ENCODE measurements around the gene PLA2G15. TPM values are rescaled to one million over a fixed set of nuclear protein-coding genes. Genes with fewer than 3 reads are reported as not detected.

The PLA2G15 gene
- total RNA-seq, 6 experiments from 2014 or later: 40.1 to 47.4 (median 44.4) TPM

- Mint-ChIP-seq H3K27ac (peak overlapping the region; percentile 81), H3K27me3 (ENCODE audit: insufficient read depth) (no peaks in the 10 kb centered on the region), H3K36me3 (ENCODE audit: low read depth) (peaks cover 37% of the 10 kb centered on the region), H3K4me1 (ENCODE audit: low read depth) (peaks cover 48% of the 10 kb centered on the region), H3K4me3 (peak overlapping the region; percentile 43), H3K9me3 (no peaks in the 10 kb centered on the region)
- DNase-seq: no peak
- no peak for TF ChIP-seq CTCF (IDR thresholded peaks at IDR 0.05)
Observed at GRCh38 chr16:68299571-68300453, 54.6 kb downstream of the PLA2G15 start.

GRCh38 chr16:68300734-68301459, 55.7 kb downstream of the PLA2G15 start:
- H3K4me3 Mint-ChIP-seq: no peak overlapping the region
- no peaks in the 10 kb centered on the region for H3K27me3 Mint-ChIP-seq (ENCODE audit: insufficient read depth)
- DNase-seq: no peak
- peaks cover 48% of the 10 kb centered on the region for H3K4me1 Mint-ChIP-seq (ENCODE audit: low read depth)
- peak overlapping the region; percentile 60 for H3K27ac Mint-ChIP-seq
- H3K9me3 Mint-ChIP-seq: no peaks in the 10 kb centered on the region
- TF ChIP-seq CTCF (IDR thresholded peaks at IDR 0.05): no peak
- peaks cover 37% of the 10 kb centered on the region for H3K36me3 Mint-ChIP-seq (ENCODE audit: low read depth)

GRCh38 chr16:68306633-68307032, 61.5 kb downstream of the PLA2G15 start:
- Mint-ChIP-seq H3K36me3 (ENCODE audit: low read depth) (peaks cover 23% of the 10 kb centered on the region), H3K9me3 (no peaks in the 10 kb centered on the region), H3K4me1 (ENCODE audit: low read depth) (peaks cover 17% of the 10 kb centered on the region), H3K4me3 (no peak overlapping the region), H3K27ac (no peak overlapping the region), H3K27me3 (ENCODE audit: insufficient read depth) (peaks cover 3% of the 10 kb centered on the region; the same call in 1 of the 2 replicates)
- no peak for TF ChIP-seq CTCF (IDR thresholded peaks at IDR 0.05)
- DNase-seq: no peak

GRCh38 chr16:68309799-68310198, 64.6 kb downstream of the PLA2G15 start:
- H3K9me3 Mint-ChIP-seq: no peaks in the 10 kb centered on the region

GRCh38 chr16:68310437-68310773, 65.2 kb downstream of the PLA2G15 start:
- Mint-ChIP-seq H3K27me3 (ENCODE audit: insufficient read depth) (peaks cover 3% of the 10 kb centered on the region), H3K9me3 (no peaks in the 10 kb centered on the region), H3K27ac (peak overlapping the region; percentile 92), H3K36me3 (ENCODE audit: low read depth) (peaks cover 20% of the 10 kb centered on the region), H3K4me3 (peak overlapping the region; percentile 88), H3K4me1 (ENCODE audit: low read depth) (peaks cover 25% of the 10 kb centered on the region)
- no peak for TF ChIP-seq CTCF (IDR thresholded peaks at IDR 0.05)
- no peak for DNase-seq

More at GRCh38 chr16:68309799-68310198, 64.6 kb downstream of the PLA2G15 start:
- no peak for TF ChIP-seq CTCF (IDR thresholded peaks at IDR 0.05)
- Mint-ChIP-seq H3K27me3 (ENCODE audit: insufficient read depth) (peaks cover 3% of the 10 kb centered on the region; the same call in 1 of the 2 replicates), H3K4me1 (ENCODE audit: low read depth) (peaks cover 25% of the 10 kb centered on the region), H3K27ac (peak overlapping the region; percentile 92), H3K4me3 (peak overlapping the region; percentile 88), H3K36me3 (ENCODE audit: low read depth) (peaks cover 20% of the 10 kb centered on the region)
- DNase-seq: no peak

Small RNA genes within 50 kb of the gene (microRNA-seq; reads per million reads assigned to microRNA genes)
- gene MIR6773: not detected

Other genes with a start within 250 kb of the PLA2G15 start
- gene DPEP2, start 245.9 kb upstream of the PLA2G15 start, total RNA-seq (2021; fragmentation: NEBNext Ultra II Directional; extraction: Animal tissue kit (Norgen Biotek cat#: 25700)): not detected
- not detected for gene DPEP2NB, start 229.5 kb upstream of the PLA2G15 start, total RNA-seq (2021; fragmentation: NEBNext Ultra II Directional; extraction: Animal tissue kit (Norgen Biotek cat#: 25700))
- 1 to 10 TPM; 7.2 to 8.5 (median 8.2) TPM for gene DDX28, start 222.1 kb upstream of the PLA2G15 start, total RNA-seq (2021; fragmentation: NEBNext Ultra II Directional; extraction: Animal tissue kit (Norgen Biotek cat#: 25700))
- gene DUS2, start 222.1 kb upstream of the PLA2G15 start, total RNA-seq (2021; fragmentation: NEBNext Ultra II Directional; extraction: Animal tissue kit (Norgen Biotek cat#: 25700)): 10 to 100 TPM; 13.3 to 17.4 (median 15.9) TPM
- gene NFATC3, start 160.0 kb upstream of the PLA2G15 start, total RNA-seq (2021; fragmentation: NEBNext Ultra II Directional; extraction: Animal tissue kit (Norgen Biotek cat#: 25700)): 10 to 100 TPM; 17.2 to 20.7 (median 19.9) TPM
- under 1 TPM in 4 of 6 experiments, not detected in 2; 0.05 to 0.14 (median 0.10) TPM for gene ESRP2, start 9.2 kb upstream of the PLA2G15 start, total RNA-seq (2021; fragmentation: NEBNext Ultra II Directional; extraction: Animal tissue kit (Norgen Biotek cat#: 25700))
- gene SLC7A6, start 19.2 kb downstream of the PLA2G15 start, total RNA-seq (2021; fragmentation: NEBNext Ultra II Directional; extraction: Animal tissue kit (Norgen Biotek cat#: 25700)): 10 to 100 TPM; 46.1 to 56.6 (median 50.8) TPM
- 10 to 100 TPM; 10.5 to 16.2 (median 13.7) TPM for gene SLC7A6OS, start 65.6 kb downstream of the PLA2G15 start, total RNA-seq (2021; fragmentation: NEBNext Ultra II Directional; extraction: Animal tissue kit (Norgen Biotek cat#: 25700))
- 10 to 100 TPM; 32.1 to 37.7 (median 36.4) TPM for gene PRMT7, start 65.6 kb downstream of the PLA2G15 start, total RNA-seq (2021; fragmentation: NEBNext Ultra II Directional; extraction: Animal tissue kit (Norgen Biotek cat#: 25700))
- under 1 TPM; 0.05 to 0.73 (median 0.30) TPM for gene SMPD3, start 203.1 kb downstream of the PLA2G15 start, total RNA-seq (2021; fragmentation: NEBNext Ultra II Directional; extraction: Animal tissue kit (Norgen Biotek cat#: 25700))

All from HFFc6 (cell line).